ENCODE data around the gene MAML3.

The MAML3 gene

DNA sequence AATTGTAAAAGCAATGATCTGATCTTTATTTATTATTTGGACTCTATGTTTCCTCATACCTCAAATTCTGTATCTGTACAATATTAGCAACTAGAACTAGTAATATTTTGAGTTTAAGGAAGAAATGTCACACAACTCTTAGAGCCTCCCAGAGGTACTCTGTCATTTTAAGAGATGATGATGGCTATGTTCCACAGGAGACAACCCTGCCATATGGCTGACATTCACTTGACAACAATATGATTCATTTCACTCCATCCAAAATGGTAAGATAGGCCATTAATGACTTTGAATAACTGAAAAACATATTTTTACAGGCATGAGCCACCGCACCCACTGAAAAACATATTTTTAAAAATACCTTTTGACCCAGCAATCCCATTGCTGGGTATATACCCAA is 190.3 kb downstream of the MAML3 start:
- Histone ChIP-seq H3K27me3 (no peaks in the 10 kb centered on the region), H3K36me3 (no peaks in the 10 kb centered on the region), H3K4me3 (ENCODE audit: low read depth, low read length) (no peak overlapping the region), H3K9me3 (no peaks in the 10 kb centered on the region), H3K4me1 (peaks cover 36% of the 10 kb centered on the region)
- DNase-seq, result no peak
- no peak for TF ChIP-seq CTCF (IDR thresholded peaks at IDR 0.05; ENCODE audit: low read depth, low read length)

GRCh38 chr4:139962130-139962684 is 191.8 kb downstream of the MAML3 start:
- no peak for DNase-seq
- TF ChIP-seq CTCF (IDR thresholded peaks at IDR 0.05; ENCODE audit: low read depth, low read length), result no peak
- Histone ChIP-seq H3K27me3 (no peaks in the 10 kb centered on the region), H3K9me3 (no peaks in the 10 kb centered on the region), H3K4me3 (ENCODE audit: low read depth, low read length) (no peak overlapping the region), H3K36me3 (no peaks in the 10 kb centered on the region), H3K4me1 (peaks cover 45% of the 10 kb centered on the region)

DNA sequence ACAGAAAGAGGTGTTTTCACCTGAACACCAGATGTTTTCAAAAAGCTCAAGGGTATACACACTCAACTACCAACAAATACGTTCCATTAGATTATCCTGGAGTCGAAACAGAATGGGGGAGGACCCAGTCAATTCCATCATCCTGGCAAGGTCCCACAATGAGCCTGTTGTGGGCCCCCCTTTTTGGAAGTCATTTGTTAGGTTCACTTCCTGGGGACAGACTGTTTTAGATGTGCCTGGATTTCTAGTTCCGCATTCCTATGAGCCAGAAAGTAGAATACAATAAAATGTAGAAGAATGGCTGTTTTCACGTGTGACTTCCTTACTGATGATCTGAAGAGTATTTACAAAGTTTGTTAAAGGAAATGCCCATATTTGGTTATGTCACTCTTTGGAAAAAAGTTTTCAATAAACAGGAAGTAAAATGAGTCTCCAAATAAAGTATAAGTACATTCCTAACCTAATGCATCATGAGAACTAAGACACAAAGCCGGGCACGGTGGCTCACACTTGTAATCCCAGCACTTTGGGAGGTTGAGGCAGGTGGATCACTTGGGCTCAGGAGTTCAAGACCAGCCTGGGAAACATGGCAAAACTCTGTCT is 192.5 kb downstream of the MAML3 start:
- no peaks in the 10 kb centered on the region for H3K36me3 ChIP-seq
- no peak for TF ChIP-seq CTCF (IDR thresholded peaks at IDR 0.05; ENCODE audit: low read depth, low read length)
- H3K4me1 ChIP-seq, result peaks cover 47% of the 10 kb centered on the region
- H3K4me3 ChIP-seq (ENCODE audit: low read depth, low read length), result no peak overlapping the region
- no peak for DNase-seq
- no peaks in the 10 kb centered on the region for H3K27me3 ChIP-seq
- no peaks in the 10 kb centered on the region for H3K9me3 ChIP-seq

GRCh38 chr4:139959396-139959795 is 194.6 kb downstream of the MAML3 start:
- DNase-seq, result no peak
- Histone ChIP-seq H3K4me1 (peaks cover 35% of the 10 kb centered on the region), H3K36me3 (no peaks in the 10 kb centered on the region), H3K4me3 (ENCODE audit: low read depth, low read length) (no peak overlapping the region), H3K9me3 (no peaks in the 10 kb centered on the region), H3K27me3 (no peaks in the 10 kb centered on the region)
- no peak for TF ChIP-seq CTCF (IDR thresholded peaks at IDR 0.05; ENCODE audit: low read depth, low read length)

DNA sequence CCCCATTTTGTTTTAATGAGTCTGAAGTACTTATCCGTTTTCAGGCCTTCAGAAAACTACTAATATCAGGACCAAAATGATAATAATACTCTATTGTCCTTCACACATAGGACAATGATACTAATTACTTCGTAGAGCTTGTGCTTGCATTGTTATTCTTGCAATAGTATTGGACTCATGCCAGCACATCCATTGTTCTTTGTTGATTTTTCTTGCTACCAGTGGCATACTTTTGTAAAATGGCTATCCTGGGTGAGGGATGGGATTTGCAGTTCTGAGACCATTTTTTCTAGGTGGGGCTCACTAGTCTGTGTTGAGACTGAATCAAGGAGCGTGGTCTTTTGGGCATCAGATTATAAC is 195.3 kb downstream of the MAML3 start:
- no peak for DNase-seq
- Histone ChIP-seq H3K4me1 (peaks cover 35% of the 10 kb centered on the region), H3K4me3 (ENCODE audit: low read depth, low read length) (no peak overlapping the region), H3K27me3 (no peaks in the 10 kb centered on the region), H3K9me3 (no peaks in the 10 kb centered on the region), H3K36me3 (no peaks in the 10 kb centered on the region)
- no peak for TF ChIP-seq CTCF (IDR thresholded peaks at IDR 0.05; ENCODE audit: low read depth, low read length)

DNA sequence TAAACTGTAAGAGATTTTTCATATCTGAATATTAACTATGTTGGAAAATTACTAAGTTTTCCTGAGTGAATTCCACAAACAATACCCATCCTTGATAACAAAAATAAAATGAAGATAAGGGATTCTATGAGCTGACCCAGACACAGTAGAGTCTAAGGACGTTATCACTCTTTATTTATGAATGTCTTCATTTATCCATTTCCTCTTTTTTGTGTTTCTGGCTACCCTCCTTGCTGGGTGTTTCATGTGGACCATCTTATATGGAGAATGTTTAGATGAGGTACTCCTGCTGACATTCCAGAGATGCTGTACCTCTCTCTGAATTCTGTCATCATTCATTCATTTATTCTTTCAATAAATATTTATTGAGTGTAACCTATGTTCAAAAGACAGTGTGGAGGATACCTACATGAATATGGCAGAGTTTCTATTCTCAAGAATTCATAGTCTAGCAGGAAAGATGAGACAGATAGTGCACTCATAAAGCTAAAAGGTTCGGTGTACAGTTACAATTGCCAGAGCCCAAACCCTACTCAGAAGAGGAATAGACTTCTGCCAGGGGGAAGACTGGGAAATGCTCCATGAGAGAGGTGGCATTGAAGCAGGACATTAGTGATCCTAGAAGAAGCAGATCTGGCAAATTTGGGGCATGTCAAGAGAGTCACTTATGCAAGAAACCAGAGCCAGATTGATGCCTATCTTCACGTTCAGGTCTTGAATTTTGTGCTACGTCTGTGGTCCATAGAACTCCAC is 195.8 kb downstream of the MAML3 start:
- H3K4me3 ChIP-seq (ENCODE audit: low read depth, low read length), result no peak overlapping the region
- H3K36me3 ChIP-seq, result no peaks in the 10 kb centered on the region
- H3K27me3 ChIP-seq, result no peaks in the 10 kb centered on the region
- TF ChIP-seq CTCF (IDR thresholded peaks at IDR 0.05; ENCODE audit: low read depth, low read length), result no peak
- peak; percentile 54 for DNase-seq
- peaks cover 35% of the 10 kb centered on the region for H3K4me1 ChIP-seq
- no peaks in the 10 kb centered on the region for H3K9me3 ChIP-seq

All from BE2C (cell line).